ENCODE measurements around the gene IRAK3. TPM values are rescaled to one million over a fixed set of nuclear protein-coding genes. Genes with fewer than 3 reads are reported as not detected.

Gene IRAK3
- total RNA-seq, 1 experiment from 2014 or later = 0.44 TPM

DNA sequence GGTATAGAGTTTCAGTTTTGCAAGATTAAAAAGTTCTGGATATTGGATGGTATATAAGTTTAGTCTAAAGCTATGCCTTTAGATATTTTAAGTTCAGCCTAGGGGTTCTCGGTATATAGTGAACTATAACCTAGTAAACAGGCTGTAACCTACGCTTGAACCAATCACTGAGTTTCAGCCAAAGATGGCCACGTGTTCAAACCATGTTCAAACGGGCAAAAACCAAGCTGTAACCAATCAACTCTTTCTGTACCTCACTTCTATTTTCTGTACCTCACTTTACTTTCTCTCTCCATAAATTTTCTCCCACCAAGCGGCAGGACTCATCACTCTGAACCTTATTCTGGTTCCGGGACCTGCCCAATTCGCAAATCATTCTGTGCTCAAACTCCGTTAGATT lies 20.6 kb upstream of the IRAK3 start:
- Histone ChIP-seq H3K23ac (ENCODE audit: insufficient read length, low read depth, low read length) (no peak overlapping the region), H3K56ac (ENCODE audit: insufficient read length, low read depth, low read length) (no peak overlapping the region), H2BK120ac (ENCODE audit: low read depth, low read length, poor library complexity, severe bottlenecking) (no peak overlapping the region), H3T11ph (ENCODE audit: low read length) (no peak overlapping the region), H2BK5ac (ENCODE audit: insufficient read length, low read length) (no peak overlapping the region), H3K79me2 (ENCODE audit: insufficient read depth, low read length) (peaks cover 3% of the 10 kb centered on the region; the same call in 1 of the 2 replicates), H4K91ac (ENCODE audit: insufficient read length, low read depth, low read length) (no peak overlapping the region), H3K23me2 (ENCODE audit: insufficient read length, low read depth, low read length, poor library complexity, severe bottlenecking) (no peaks in the 10 kb centered on the region), H4K8ac (replicated peaks; ENCODE audit: insufficient read length, low read depth, low read length) (no peak overlapping the region), H4K5ac (ENCODE audit: insufficient read length, low read depth, low read length) (no peak overlapping the region), H3K18ac (ENCODE audit: insufficient read length, low read depth, low read length) (no peak overlapping the region), H3K4me1 (ENCODE audit: insufficient read depth, low read length) (peaks cover 3% of the 10 kb centered on the region), H3K27me3 (ENCODE audit: insufficient read depth, low read length) (no peaks in the 10 kb centered on the region), H2BK12ac (ENCODE audit: insufficient read length, low read depth, low read length) (no peak overlapping the region), H3K79me1 (ENCODE audit: insufficient read depth, low read depth, low read length, poor library complexity, severe bottlenecking) (peaks cover 8% of the 10 kb centered on the region), H3K9ac (ENCODE audit: extremely low read depth, insufficient read length, low read length) (no peak overlapping the region), H3K9me3 (ENCODE audit: control insufficient read depth, low read depth, low read length) (no peaks in the 10 kb centered on the region), H2BK20ac (ENCODE audit: low read depth, low read length, poor library complexity, severe bottlenecking) (no peak overlapping the region), H4K20me1 (ENCODE audit: control insufficient read depth, insufficient read depth, insufficient read length) (no peaks in the 10 kb centered on the region), H2AFZ (ENCODE audit: low read length) (no peak overlapping the region), H3K4ac (ENCODE audit: low read depth, low read length) (no peak overlapping the region), H2BK15ac (ENCODE audit: low read depth, low read length) (no peak overlapping the region), H3K14ac (ENCODE audit: insufficient read depth, low read length) (no peak overlapping the region), H3K4me2 (ENCODE audit: insufficient read depth, insufficient read length, low read length) (peak overlapping the region; percentile 58), H3K27ac (ENCODE audit: insufficient read length, low read depth, low read length) (no peak overlapping the region), H2AK5ac (ENCODE audit: insufficient read length, low read length) (no peak overlapping the region)
- peak overlapping the region in 1 of 2 experiments; percentile 88; a peak in 2 of 5 replicates for H3K4me3 Mint-ChIP-seq
- no peak for DNase-seq
- peak overlapping the region in 2 of 3 experiments; percentile 1 to 5; a peak in 1 of 7 replicates for H3K27ac Mint-ChIP-seq
- peaks cover 13 to 17% of the 10 kb centered on the region in 2 experiments; a peak in 3 of 5 replicates for H3K9me3 Mint-ChIP-seq
- H3K27me3 Mint-ChIP-seq (ENCODE audit: low read depth) = no peaks in the 10 kb centered on the region; the same call in 1 of the 2 replicates
- TF ChIP-seq, protein P1, sequence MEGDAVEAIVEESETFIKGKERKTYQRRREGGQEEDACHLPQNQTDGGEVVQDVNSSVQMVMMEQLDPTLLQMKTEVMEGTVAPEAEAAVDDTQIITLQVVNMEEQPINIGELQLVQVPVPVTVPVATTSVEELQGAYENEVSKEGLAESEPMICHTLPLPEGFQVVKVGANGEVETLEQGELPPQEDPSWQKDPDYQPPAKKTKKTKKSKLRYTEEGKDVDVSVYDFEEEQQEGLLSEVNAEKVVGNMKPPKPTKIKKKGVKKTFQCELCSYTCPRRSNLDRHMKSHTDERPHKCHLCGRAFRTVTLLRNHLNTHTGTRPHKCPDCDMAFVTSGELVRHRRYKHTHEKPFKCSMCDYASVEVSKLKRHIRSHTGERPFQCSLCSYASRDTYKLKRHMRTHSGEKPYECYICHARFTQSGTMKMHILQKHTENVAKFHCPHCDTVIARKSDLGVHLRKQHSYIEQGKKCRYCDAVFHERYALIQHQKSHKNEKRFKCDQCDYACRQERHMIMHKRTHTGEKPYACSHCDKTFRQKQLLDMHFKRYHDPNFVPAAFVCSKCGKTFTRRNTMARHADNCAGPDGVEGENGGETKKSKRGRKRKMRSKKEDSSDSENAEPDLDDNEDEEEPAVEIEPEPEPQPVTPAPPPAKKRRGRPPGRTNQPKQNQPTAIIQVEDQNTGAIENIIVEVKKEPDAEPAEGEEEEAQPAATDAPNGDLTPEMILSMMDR (conservative IDR thresholded peaks at IDR 0.05) = no peak
- H3K4me1 Mint-ChIP-seq = peaks cover 3 to 6% of the 10 kb centered on the region in 2 experiments; a peak in 3 of 4 replicates
- WGBS (ENCODE audit: extremely low coverage, insufficient read length, low lambda C conversion rate) = no CpG with 5 or more reads among the region's 8 CpGs
- H3K36me3 Mint-ChIP-seq (ENCODE audit: insufficient read depth in 1 of 3, low read depth in 3 of 3) = peaks cover 12 to 16% (median 15%) of the 10 kb centered on the region in 3 experiments
